ENCODE measurements around the gene TIMM22. TPM values are rescaled to one million over a fixed set of nuclear protein-coding genes. Genes with fewer than 3 reads are reported as not detected.

Gene TIMM22
- total RNA-seq, 1 experiment from 2014 or later, result 24.9 TPM

DNA sequence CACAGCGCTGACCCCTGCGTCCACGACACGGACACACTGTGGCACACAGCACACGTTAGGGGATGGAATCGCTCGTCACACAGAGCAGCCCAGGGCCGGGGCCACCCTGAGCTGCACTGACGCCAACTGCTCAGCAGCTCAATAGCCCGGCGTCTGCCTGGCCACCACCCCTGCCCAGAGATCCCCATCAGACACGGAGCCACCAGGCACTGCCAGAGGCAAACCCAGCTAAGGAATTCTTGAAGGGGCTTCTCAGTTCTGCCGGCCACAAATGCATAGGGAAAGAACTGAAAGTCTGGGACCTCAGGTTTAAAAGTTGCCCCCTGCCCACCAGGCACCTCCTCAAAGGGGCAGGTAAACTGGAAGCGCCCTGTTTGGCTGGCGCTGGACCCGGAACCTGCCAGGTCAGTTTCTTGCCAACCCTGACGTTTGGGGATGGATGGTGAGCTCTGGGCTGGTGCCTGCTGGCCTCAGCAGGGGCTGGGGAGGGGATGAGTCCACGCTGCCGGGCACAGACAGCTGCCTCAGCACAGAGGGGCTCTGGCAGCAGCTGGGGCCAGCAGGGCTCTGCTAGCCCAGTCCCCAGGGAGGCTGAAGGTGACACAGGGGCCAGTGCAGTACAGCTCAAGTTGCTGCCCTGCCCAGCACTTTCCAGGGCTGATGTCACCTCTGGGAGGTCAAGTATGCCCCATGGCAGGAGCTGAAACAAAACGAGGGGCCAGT is 33.2 kb downstream of the TIMM22 start:
- DNase-seq (ENCODE audit: low read depth, low spot score), result no peak
- in situ Hi-C loops (cut with HindIII; ENCODE audit: low pct_unique_long_range_greater_than_20kb, low sequenced_read_pairs), result no loop called here

DNA sequence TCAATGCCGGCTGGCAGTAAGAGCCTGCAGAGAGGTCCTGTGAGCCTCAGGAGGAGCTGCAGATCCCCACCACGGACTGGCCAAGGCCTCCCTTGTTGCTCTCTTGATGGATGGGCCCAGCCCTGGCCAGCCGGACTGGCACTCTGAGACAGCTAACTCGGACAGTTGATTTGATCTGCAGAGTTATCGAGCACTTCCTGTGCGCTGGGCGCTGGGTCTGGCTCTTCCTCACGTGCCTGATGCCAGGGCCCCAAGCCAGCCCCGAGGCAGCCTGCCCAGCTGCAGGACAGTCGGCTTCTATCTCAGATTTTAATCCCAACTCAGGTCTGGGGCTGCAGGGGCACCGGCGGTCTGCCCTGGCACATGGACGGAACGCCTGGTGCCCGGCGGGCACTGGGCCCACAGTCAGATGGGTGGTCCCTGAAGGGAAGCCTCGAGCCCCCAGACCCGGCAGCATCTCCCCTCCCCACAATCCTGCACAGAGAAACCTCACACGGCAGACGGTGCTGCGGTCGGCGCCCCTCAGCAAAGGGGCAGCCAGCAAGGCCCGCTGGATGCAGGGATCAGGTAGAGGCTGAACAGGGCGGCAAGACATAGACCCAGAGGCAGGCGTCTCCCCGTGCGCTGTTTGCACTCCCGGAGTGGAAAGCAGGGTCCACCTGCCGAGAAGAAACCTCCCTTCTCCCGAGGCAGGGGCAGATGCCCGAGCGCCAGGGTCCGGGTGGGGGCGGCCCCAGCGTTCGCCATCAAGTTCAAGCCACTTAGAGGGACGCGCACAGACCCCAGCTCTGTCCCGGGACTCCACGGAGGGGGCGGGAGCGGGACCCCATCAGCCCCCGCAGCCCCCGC is 34.0 kb downstream of the TIMM22 start:
- in situ Hi-C loops (cut with HindIII; ENCODE audit: low pct_unique_long_range_greater_than_20kb, low sequenced_read_pairs), result no loop called here
- DNase-seq (ENCODE audit: low read depth, low spot score), result no peak

DNA sequence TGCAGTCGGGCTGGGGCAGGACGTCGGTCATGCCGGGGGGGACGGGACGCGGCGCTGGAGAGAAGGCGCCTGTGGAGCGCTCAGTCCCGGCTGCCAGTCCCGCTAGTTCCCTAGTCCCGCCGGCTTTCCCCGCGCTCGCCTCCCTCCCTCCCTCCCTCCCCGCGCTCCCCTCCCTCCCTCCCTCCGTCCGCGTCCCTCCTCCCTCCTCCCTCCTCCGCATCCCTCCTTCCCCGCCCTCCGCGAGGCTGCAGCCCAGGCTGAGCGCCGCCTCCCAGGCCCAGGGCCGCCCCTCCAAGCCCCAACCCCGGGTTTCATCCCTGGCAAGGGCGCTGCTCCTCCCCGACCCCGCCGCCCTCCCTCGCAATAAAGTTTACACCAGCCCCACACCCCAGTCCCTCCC is 34.8 kb downstream of the TIMM22 start:
- in situ Hi-C loops (cut with HindIII; ENCODE audit: low pct_unique_long_range_greater_than_20kb, low sequenced_read_pairs), result no loop called here
- DNase-seq (ENCODE audit: low read depth, low spot score), result no peak

DNA sequence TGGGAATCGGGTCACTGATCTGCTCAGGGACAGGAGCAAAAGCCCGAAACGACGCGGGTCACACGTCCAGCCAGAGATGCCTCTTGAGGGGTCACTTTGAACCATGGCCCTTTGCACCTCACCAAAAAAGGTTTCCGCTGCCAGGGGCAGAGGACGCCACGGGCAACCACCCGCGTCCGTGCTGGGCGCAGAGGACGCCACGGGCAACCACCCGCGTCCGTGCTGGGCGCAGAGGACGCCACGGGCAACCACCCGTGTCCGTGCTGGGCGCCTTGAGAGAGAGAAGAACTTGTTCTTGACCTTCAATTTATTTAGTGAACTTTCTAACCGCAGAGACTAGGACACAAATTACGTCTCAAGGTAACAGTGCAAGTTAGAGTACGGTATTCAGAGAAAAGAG is 35.5 kb downstream of the TIMM22 start:
- in situ Hi-C loops (cut with HindIII; ENCODE audit: low pct_unique_long_range_greater_than_20kb, low sequenced_read_pairs), result no loop called here
- DNase-seq (ENCODE audit: low read depth, low spot score), result no peak

DNA sequence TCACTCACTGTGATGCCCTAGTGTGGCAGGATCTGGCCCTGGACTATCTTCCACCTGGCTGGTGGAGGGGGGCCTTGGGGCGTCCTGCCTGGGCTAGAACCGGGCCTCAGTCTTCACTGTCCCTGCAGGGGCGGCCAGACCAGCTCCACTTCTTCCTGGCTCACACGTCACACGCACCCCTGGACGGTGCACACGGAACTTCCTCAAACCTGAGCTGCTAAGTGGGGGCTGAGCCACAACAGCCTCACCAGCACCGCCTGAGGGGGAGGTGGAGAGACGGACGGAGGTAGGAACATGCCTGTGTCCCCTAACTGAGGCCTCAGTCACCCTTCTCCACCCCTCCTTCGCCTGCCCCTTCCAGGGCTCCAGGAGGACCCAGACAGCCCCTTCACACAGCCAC is 36.6 kb downstream of the TIMM22 start:
- in situ Hi-C loops (cut with HindIII; ENCODE audit: low pct_unique_long_range_greater_than_20kb, low sequenced_read_pairs), result no loop called here
- no peak for DNase-seq (ENCODE audit: low read depth, low spot score)

DNA sequence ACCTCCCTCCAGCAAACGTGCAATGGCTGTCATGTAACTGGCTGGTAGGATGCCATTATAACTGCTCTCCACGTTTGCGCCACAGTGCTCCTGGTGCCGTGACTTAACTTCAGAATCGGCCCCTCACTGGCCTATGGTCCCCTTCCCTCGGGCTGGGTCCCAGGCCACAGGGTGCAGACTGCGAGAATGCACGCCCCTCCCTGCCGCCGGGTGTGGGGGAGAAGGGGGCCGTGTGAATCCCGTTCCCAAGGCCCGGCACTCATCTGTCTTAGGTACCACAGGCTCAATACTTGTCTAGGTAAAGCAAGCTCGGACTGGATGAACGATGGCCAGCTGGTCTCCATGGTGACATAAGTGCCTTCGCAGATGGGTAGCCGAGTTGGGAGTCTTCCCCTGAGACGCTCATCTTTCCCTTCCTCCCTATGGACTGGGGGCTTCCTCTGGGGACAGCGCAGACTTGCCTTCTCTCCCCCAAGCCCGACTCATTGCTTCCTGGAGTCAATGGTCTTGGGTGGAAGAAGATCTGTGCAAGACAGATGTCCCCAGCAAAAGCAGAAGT is 37.8 kb downstream of the TIMM22 start:
- in situ Hi-C loops (cut with HindIII; ENCODE audit: low pct_unique_long_range_greater_than_20kb, low sequenced_read_pairs), result no loop called here
- DNase-seq (ENCODE audit: low read depth, low spot score), result no peak

DNA sequence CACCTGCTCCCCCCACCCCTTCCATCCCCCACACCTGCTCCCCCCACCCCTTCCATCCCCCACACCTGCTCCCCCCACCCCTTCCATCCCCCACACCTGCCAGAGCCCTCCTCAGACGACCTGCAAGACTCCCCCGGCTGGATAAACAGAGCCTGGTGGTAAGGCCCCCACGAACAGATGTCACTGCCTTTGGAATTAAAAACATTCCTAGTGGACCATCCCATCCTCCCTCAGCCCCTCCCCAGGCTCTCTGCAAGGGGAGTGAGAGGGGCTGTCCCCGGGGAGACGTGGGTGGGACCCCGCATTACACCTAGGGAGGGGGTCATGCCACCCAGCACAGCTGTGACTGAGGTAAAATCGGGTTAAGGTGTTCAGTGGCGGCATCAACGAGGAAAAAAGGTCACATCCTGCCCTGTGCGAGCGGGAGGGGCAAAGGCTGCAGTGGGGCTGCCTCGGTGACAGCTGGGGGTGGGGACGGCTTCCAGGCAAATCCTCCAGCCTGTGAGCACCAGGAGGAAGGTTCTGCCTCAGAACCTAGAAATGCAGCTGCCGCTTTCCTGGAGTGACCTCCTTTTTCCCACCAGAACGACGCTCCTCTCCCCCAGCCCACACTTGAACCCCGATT is 38.7 kb downstream of the TIMM22 start:
- in situ Hi-C loops (cut with HindIII; ENCODE audit: low pct_unique_long_range_greater_than_20kb, low sequenced_read_pairs), result no loop called here
- no peak for DNase-seq (ENCODE audit: low read depth, low spot score)

DNA sequence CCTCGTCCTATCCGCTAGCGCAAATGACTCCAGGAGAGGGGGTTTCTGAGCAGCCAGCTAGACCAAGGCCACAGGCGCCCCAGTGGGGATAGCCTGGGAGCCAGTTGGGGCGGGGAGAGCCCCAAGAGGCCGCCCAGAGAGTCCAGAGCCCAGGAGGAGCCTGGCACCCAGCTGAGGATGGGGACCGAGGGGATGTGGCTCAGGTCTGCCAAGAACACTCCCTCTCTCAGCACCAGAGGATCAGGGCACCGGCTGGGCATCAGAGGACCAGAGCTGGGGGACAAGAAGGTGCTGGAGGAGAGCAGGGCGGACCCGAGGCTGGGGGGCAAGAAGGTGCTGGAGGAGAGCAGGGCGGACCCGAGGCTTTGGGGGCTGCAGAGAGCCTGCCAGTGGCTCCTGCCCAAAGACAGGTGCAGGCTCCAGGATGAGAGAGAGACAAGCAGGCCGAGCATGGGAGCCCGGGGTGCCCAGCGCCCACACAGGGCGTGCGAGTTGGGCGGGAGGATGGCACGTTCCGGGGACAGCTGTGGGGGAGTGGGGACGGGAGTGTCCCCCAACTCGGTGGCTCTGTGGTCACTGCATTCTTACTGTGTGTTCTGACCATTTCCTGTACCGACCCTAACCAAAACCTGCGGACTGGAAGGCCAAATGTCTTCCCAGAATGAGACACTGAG is 39.4 kb downstream of the TIMM22 start:
- in situ Hi-C loops (cut with HindIII; ENCODE audit: low pct_unique_long_range_greater_than_20kb, low sequenced_read_pairs), result no loop called here
- DNase-seq (ENCODE audit: low read depth, low spot score), result no peak

DNA sequence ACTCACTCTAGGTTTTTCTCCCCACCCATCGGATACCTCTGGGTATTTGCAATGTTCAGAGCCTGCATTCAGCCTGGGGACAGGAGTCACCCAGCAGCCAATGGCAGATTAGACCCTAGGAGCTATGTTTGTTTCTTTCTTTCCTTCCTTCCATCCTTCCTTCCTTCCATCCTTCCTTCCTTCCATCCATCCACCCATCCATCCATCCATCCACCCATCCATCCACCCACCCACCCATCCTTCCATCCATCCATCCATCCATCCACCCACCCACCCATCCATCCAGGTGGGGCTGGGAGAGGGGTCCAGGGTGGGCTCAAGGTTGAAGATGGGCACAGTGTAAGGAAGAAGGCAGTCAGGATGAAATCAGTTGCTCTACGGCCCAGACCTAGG is 39.9 kb downstream of the TIMM22 start:
- in situ Hi-C loops (cut with HindIII; ENCODE audit: low pct_unique_long_range_greater_than_20kb, low sequenced_read_pairs), result no loop called here
- no peak for DNase-seq (ENCODE audit: low read depth, low spot score)

DNA sequence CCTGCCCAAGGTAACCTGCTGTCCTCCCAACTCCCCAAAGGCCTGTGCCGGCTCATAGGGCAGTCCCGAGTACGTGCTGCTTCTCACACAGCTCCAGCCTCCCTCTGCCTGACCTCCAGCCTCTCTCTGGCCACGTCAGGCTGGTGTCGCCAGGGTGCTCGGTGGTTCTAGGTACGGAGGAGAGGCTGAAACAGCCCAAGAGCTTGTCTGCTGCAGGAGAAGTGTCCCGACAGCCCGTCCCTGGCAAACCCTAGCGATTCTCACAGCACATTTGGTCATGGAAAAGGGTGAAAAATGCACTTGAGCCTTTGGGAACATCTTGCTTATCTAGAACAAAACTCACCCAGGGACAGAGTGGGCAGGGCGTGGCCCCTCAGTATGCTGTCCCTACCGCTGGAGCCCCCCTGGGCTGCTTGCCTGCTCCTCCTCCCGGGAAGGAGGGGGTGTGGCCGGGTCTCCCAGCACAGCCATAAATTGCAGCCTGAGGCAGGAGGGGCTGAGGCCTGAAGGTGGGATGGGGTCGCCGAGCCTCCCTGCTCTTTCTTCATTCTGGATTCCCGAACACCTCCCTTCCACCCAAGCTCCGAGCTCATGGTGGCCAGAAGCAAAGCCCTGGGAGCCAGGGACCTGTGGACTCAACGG is 40.4 kb downstream of the TIMM22 start:
- no peak for DNase-seq (ENCODE audit: low read depth, low spot score)
- in situ Hi-C loops (cut with HindIII; ENCODE audit: low pct_unique_long_range_greater_than_20kb, low sequenced_read_pairs), result no loop called here

DNA sequence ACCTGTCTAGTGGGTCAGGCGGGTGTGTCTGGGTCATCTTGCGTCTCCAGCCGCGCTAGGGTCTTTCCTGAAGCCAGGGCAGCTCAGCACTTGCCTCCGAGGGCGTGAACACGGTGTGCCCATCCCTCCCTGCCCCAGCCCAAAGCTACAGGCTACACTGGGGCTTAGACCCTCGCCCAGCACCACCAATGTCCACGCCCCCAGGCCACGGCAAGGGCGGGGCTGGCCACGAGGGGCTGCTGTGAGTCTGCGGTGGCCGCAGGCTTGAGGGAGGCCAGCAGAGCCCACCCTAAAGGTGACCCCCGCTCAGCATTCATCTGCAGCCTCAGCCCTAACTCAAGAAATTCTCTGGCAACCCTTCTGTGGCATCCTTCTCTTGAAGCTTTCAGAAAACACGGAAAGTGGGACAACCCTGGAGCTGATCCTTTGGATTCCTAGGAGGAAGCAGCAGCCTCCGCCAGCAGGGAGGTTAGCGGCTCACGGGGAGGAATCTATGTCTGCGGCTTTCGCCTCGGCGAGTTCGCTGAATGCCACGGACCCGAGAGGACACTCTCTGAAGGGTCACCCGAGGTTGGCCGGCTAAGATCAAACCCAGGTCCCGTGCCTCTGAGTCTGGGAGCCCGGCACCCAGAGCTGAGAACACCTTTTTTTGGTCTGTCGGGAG is 41.7 kb downstream of the TIMM22 start:
- no peak for DNase-seq (ENCODE audit: low read depth, low spot score)
- in situ Hi-C loops (cut with HindIII; ENCODE audit: low pct_unique_long_range_greater_than_20kb, low sequenced_read_pairs), result no loop called here

DNA sequence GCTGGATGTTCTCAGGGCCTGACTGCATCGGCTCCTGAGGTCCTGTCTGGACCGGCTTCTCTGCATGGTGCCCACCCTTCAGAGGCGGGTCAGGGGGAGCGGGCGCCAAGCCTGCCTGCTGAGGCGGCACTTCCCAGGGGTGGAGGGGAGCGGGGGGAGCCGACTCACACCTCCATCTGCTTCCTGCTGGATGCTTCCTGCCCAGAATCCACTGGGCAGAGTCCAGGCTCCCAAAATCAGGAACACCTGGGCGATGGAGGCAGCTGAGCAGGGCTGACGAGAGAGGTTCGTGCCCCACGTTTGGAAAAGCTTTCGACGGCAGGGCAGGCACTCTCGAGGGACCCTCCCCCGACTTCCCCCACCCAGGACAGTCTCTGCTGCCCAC is 42.2 kb downstream of the TIMM22 start:
- in situ Hi-C loops (cut with HindIII; ENCODE audit: low pct_unique_long_range_greater_than_20kb, low sequenced_read_pairs), result no loop called here
- no peak for DNase-seq (ENCODE audit: low read depth, low spot score)

DNA sequence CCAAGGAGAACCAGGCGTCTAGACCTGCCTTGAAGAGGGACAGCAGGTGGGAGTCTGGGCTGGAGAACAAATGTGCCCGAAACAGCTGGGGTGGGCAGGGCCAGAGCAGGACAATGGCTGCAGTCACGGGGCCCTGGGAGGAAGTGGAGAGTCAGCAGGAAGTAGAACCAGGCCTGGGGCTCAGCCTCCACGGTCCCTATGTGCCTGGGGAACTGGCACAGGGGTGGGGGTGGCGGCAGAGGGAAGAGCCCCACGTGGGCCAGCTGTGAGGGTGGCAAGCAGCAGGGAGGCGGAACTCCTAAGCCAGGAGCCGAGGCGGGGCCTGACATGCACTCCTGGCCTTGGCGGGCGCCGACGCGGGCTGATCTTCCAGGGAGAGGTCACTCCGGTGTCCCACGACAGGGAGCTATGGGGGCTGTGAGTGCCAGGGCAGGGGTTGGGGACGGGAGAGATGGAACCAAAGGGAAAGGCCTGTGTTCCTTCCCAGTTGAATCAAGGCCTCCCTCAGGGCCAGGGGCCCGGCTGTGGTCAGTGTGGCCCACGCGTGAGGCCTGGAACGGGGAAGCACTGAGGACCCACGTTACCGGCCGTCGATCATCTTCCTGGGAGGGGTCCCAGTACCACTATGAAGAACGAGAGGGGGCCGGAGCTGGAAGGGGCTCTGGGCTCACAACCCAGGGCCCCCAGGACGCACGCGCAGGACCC is 42.7 kb downstream of the TIMM22 start:
- DNase-seq (ENCODE audit: low read depth, low spot score), result peak; percentile 82
- in situ Hi-C loops (cut with HindIII; ENCODE audit: low pct_unique_long_range_greater_than_20kb, low sequenced_read_pairs), result no loop called here

DNA sequence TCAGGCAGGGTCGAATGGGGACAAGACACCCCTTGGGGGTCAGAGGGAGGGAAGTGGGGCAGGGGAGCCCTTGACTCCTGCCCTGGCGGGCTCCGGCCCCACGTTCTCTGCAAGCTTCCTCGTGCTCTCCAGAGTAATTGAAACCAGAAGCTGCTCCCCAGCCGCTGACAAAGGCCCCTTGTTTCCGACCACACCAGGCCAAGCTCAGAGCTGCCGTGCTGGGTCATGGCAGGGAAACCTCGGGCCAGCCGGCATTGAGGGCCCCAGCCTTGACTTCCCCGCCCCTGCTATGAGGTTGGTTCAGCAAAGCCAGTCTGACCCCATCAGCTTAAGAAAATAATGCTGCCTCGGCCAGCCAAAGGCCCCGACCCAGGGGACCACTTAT is 43.3 kb downstream of the TIMM22 start:
- in situ Hi-C loops (cut with HindIII; ENCODE audit: low pct_unique_long_range_greater_than_20kb, low sequenced_read_pairs), result no loop called here
- peak; percentile 92 for DNase-seq (ENCODE audit: low read depth, low spot score)

DNA sequence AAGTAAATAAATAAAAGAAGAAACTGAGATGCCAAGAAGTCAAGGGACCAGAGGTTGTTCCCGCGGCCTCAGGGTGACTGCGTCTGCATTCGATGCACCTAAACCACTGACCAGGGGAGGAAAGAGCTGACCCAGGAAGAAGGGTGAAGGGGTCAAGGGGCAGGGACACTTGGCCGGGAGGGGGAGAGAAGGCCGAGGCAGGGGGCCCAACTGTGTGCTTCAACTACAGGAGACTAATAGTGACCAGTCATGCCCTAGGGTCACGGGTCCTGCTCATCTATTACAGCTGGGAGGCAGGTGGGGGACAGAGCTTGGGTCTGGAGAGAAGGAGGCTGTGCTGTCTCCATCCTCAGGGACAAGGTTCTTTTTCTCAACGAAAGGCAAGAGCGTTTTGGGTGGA is 44.8 kb downstream of the TIMM22 start:
- no peak for DNase-seq (ENCODE audit: low read depth, low spot score)
- in situ Hi-C loops (cut with HindIII; ENCODE audit: low pct_unique_long_range_greater_than_20kb, low sequenced_read_pairs), result no loop called here

DNA sequence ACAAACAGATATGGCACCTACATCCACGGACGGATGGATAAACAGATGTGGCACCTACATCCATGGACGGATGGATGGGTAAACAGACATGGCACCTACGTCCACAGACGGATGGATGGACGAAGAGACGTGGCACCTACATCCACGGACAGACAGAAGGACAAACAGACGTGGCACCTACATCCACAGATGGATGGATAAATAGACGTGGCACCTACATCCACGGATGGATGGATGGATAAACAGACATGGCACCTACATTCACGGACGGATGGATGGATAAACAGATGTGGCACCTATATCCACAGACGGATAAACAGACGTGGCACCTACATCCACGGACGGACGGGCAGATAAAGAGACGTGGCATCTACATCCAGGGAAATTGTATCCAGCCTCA is 45.6 kb downstream of the TIMM22 start:
- no peak for DNase-seq (ENCODE audit: low read depth, low spot score)
- in situ Hi-C loops (cut with HindIII; ENCODE audit: low pct_unique_long_range_greater_than_20kb, low sequenced_read_pairs), result no loop called here
